A549 (cell line): Measurements from ENCODE around the gene PI4K2B. TPM values are rescaled to one million over a fixed set of nuclear protein-coding genes. Genes with fewer than 3 reads are reported as not detected.
A peak's percentile ranks its signal among the peaks of the same experiment; 100 is the strongest.

Experiments
- ATAC-seq, 2 experiments: fragments of 200-7000 bp in 1 of 2; fragments of >200 bp in 1 of 2; cut with Nextera tagmentation in 1 of 2; cut with Tn5 transposase in 1 of 2; 3 replicates each; pipeline versions ENCODE4 v1.8.0 to v1.9.1; 2018 to 2020; ENCODE audit warnings: mild to moderate bottlenecking in 1 of 2, moderate library complexity in 1 of 2
- CTCF ChIA-PET: fragments of 300-600 bp; sonication (Branson Sonifier 250); formaldehyde crosslinking; extraction: SDS; loops from one replicate; lab custom pipeline; 2021; ENCODE audit warnings: antibody characterized with exemption, inconsistent platforms; lab: Yijun Ruan, JAX
- POLR2A ChIA-PET: fragments of 350-600 bp; formaldehyde crosslinking; extraction: SDS; loops from one replicate; lab custom pipeline; 2021; ENCODE audit warnings: antibody characterized with exemption, inconsistent platforms; lab: Yijun Ruan, JAX
- DNase-seq, 2 experiments: peaks; one replicate each; pipeline versions ENCODE4 v3.0.0 to v3.0.0-alpha.2; 2011 to 2016; ENCODE audit warnings: low read depth in 1 of 2, low spot score in 1 of 2
- FAIRE-seq: peaks from 2 replicates; lab custom pipeline; 2011; peaks lifted over from hg19 to GRCh38; lab: Jason Lieb, UNC
- H3K27ac ChIP-seq, 2 experiments: fragments of >200 bp; sonication (Bioruptor Twin); formaldehyde crosslinking; 3 replicates each; pipeline ENCODE4 v1.5.1; 2016 to 2017
- H3K4me1 ChIP-seq: fragments of >200 bp; sonication (Bioruptor Twin); formaldehyde crosslinking; 3 replicates; pipeline ENCODE4 v1.6.1; 2016
- H3K4me2 ChIP-seq: fragments of >200 bp; sonication (Bioruptor Twin); formaldehyde crosslinking; 3 replicates; pipeline ENCODE4 v1.6.1; 2016
- H3K4me3 ChIP-seq: fragments of >200 bp; sonication (Bioruptor Twin); formaldehyde crosslinking; 3 replicates; pipeline ENCODE4 v1.5.1; 2016
- H3K9me3 ChIP-seq: fragments of >200 bp; sonication (Bioruptor Twin); formaldehyde crosslinking; 3 replicates; pipeline ENCODE4 v1.6.1; 2016
- BCL3 ChIP-seq: fragments of >200 bp; sonication (Bioruptor Twin); formaldehyde crosslinking; IDR thresholded peaks from 3 replicates; pipeline ENCODE4 v1.6.1; 2016
- CBX2 ChIP-seq: fragments of 200-600 bp; sonication (generic); IDR thresholded peaks from 2 replicates; pipeline ENCODE4 v1.6.1; 2016; ENCODE audit warnings: low read depth, mild to moderate bottlenecking, borderline replicate concordance
- CEBPB ChIP-seq, 2 experiments: fragments of >200 bp in 1 of 2; sonication (Bioruptor Twin) in 1 of 2; formaldehyde crosslinking in 1 of 2; IDR thresholded peaks; 2 replicates each; pipeline ENCODE4 v1.6.1; 2012 to 2016
- CHD2 ChIP-seq: fragments of 150-350 bp; IDR thresholded peaks from 2 replicates; pipeline ENCODE4 v1.6.1; 2014; ENCODE audit warnings: low read length; ENCODE audit not compliant: partially characterized antibody
- E2F6 ChIP-seq: IDR thresholded peaks from 2 replicates; pipeline ENCODE4 v1.6.1; 2012; ENCODE audit warnings: low read depth, borderline replicate concordance
- EP300 ChIP-seq, 2 experiments: fragments of >200 bp; sonication (Bioruptor Twin); formaldehyde crosslinking; IDR thresholded peaks; 2 replicates in 1 of 2; 3 replicates in 1 of 2; pipeline ENCODE4 v1.6.1; 2016 to 2017
- FOSB ChIP-seq: fragments of 250-450 bp; sonication (Bioruptor Pico); IDR thresholded peaks from 2 replicates; pipeline ENCODE4 v1.5.0; 2020; ENCODE audit warnings: mild to moderate bottlenecking, moderate library complexity
- HES2 ChIP-seq: fragments of >200 bp; sonication (Bioruptor Twin); formaldehyde crosslinking; IDR thresholded peaks from 2 replicates; pipeline ENCODE4 v1.6.1; 2016
- HMGXB4 ChIP-seq: fragments of 250-450 bp; sonication (Bioruptor Pico); IDR thresholded peaks from 2 replicates; pipeline ENCODE4 v1.5.0; 2021; ENCODE audit warnings: mild to moderate bottlenecking, moderate library complexity, borderline replicate concordance
- MAFK ChIP-seq: fragments of 450-650 bp; IDR thresholded peaks from 2 replicates; pipeline ENCODE4 v1.6.1; 2014; ENCODE audit not compliant: partially characterized antibody
- MAX ChIP-seq: IDR thresholded peaks from 2 replicates; pipeline ENCODE4 v1.6.1; 2012
- NPAS2 ChIP-seq: fragments of 250-450 bp; sonication (Bioruptor Pico); IDR thresholded peaks from 2 replicates; pipeline ENCODE4 v1.8.0; 2022; ENCODE audit warnings: mild to moderate bottlenecking, moderate library complexity, borderline replicate concordance
- PBX3 ChIP-seq: IDR thresholded peaks from 2 replicates; pipeline ENCODE4 v1.6.1; 2012
- PHF8 ChIP-seq: fragments of 200-600 bp; sonication (generic); IDR thresholded peaks from 2 replicates; pipeline ENCODE4 v1.6.1; 2016; ENCODE audit warnings: low read depth, mild to moderate bottlenecking, antibody characterized with exemption, moderate library complexity, borderline replicate concordance
- POLR2AphosphoS2 ChIP-seq: conservative IDR thresholded peaks from 2 replicates; pipeline ENCODE4 v1.6.1; 2012; ENCODE audit warnings: low read length, improper control_type of control experiment, inconsistent platforms
- SREBF2 ChIP-seq: fragments of 450-650 bp; IDR thresholded peaks from 2 replicates; pipeline ENCODE4 v1.6.1; 2014; ENCODE audit warnings: mild to moderate bottlenecking, moderate library complexity
- ZFP36 ChIP-seq: fragments of 450-650 bp; IDR thresholded peaks from 2 replicates; pipeline ENCODE4 v1.6.1; 2014; ENCODE audit warnings: borderline replicate concordance; ENCODE audit not compliant: partially characterized antibody
- ZSCAN20 ChIP-seq: fragments of 250-450 bp; sonication (Bioruptor Pico); IDR thresholded peaks from 2 replicates; pipeline ENCODE4 v1.8.0; 2022; ENCODE audit warnings: mild to moderate bottlenecking, moderate library complexity
- WGBS: methylation state at CpG from one replicate; pipeline ENCODE4 v1.1.6; 2017; ENCODE audit errors: missing lambda C conversion rate; 5-methylcytosine and 5-hydroxymethylcytosine counted together
- polyA plus RNA-seq, 4 experiments: library from polyadenylated mRNA; depleted of rRNA in 3 of 4; stranded (reverse); fragments of >200 nt; fragmentation: RNase III in 1 of 4; extraction: RNeasy Plus Mini Kit Qiagen cat#74134 plus additional on column Dnase treatment in 1 of 4; gene quantifications; 2 replicates in 3 of 4; 3 replicates in 1 of 4; pipeline ENCODE4 v1.2.3, GENCODE V29; 2011 to 2017

PI4K2B gene
- polyA plus RNA-seq, 2 of the 4 experiments (the other 2 are of a cell fraction): 7.7 to 8.4 TPM

GRCh38 chr4:25291158-25291733 is 57.4 kb downstream of the PI4K2B start:
- Histone ChIP-seq H3K4me3 (no peak overlapping the region), H3K4me1 (no peaks in the 10 kb centered on the region), H3K9me3 (no peaks in the 10 kb centered on the region), H3K27ac (no peak overlapping the region), H3K4me2 (no peak overlapping the region)
- ChIA-PET CTCF (no interaction called here), POLR2A (no interaction called here)
- DNase-seq (no peak), FAIRE-seq (no peak), ATAC-seq (no peak)
- TF ChIP-seq PBX3: no peak
- peak in 1 of 2 experiments; percentile 45; a peak in 2 of 4 replicates for TF ChIP-seq CEBPB (IDR thresholded peaks at IDR 0.05)
- WGBS: 70% methylated on average over 12 of the region's 12 CpGs

GRCh38 chr4:25297528-25298242 is 63.9 kb downstream of the PI4K2B start:
- Histone ChIP-seq H3K9me3 (no peaks in the 10 kb centered on the region), H3K4me2 (no peak overlapping the region), H3K4me1 (no peaks in the 10 kb centered on the region), H3K27ac (no peak overlapping the region), H3K4me3 (no peak overlapping the region)
- DNase-seq: no peak
- POLR2A ChIA-PET: no interaction called here
- FAIRE-seq: no peak
- WGBS: 39% methylated on average over 5 of the region's 5 CpGs
- no peak for ATAC-seq
- TF ChIP-seq EP300 (IDR thresholded peaks at IDR 0.05) (no peak), SREBF2 (no peak), CEBPB (IDR thresholded peaks at IDR 0.05) (no peak), E2F6 (no peak), MAFK (no peak), HES2 (no peak)
- CTCF ChIA-PET: interaction anchor here (2.7 kb wide), 1 partner anchor 15 kb away, joined by 20 read pairs; the partner anchor contains the start of gene ZCCHC4

- H3K4me2 ChIP-seq: peak overlapping the region; percentile 37; the same call in 2 of the 3 replicates
- H3K9me3 ChIP-seq: no peaks in the 10 kb centered on the region
- no peaks in the 10 kb centered on the region for H3K4me1 ChIP-seq
- ChIA-PET CTCF (interaction anchor here (2.7 kb wide), 1 partner anchor 13 kb away, joined by 20 read pairs; the partner anchor contains the start of gene ZCCHC4), POLR2A (interaction anchor here (1.6 kb wide), 1 partner anchor 13 kb away, joined by 5 read pairs; the partner anchor contains the start of gene ZCCHC4)
- TF ChIP-seq EP300 (IDR thresholded peaks at IDR 0.05) (no peak), ZFP36 (no peak), PBX3 (no peak), POLR2AphosphoS2 (no peak), CHD2 (no peak), CBX2 (no peak), NPAS2 (CRISPR knock-in tag) (no peak), BCL3 (no peak), ZSCAN20 (CRISPR knock-in tag) (no peak), FOSB (CRISPR knock-in tag) (no peak), HMGXB4 (CRISPR knock-in tag) (no peak), PHF8 (no peak), MAX (no peak)
- no peak for FAIRE-seq
- no peak for DNase-seq
- no peak overlapping the region for H3K4me3 ChIP-seq
- no peak for ATAC-seq
- H3K27ac ChIP-seq: no peak overlapping the region
- WGBS: 4% methylated on average over 10 of the region's 10 CpGs
Observed at GRCh38 chr4:25299476-25300203, 65.8 kb downstream of the PI4K2B start.
